NOMO-1 treated with DMSO at 0.1 percent for 48 hours (cell line): ENCODE measurements around the gene PIGL.
"Not testable (repeated sequence)": the region's sequence is repeated elsewhere in the genome, so short reads cannot be mapped to it uniquely, and the experiment has no call there.

ENCODE experiments used
- DNase-seq: peaks from one replicate; lab custom pipeline; 2025; ENCODE audit not compliant: unreplicated experiment; lab: John Stamatoyannopoulos, UW

The PIGL gene

DNA sequence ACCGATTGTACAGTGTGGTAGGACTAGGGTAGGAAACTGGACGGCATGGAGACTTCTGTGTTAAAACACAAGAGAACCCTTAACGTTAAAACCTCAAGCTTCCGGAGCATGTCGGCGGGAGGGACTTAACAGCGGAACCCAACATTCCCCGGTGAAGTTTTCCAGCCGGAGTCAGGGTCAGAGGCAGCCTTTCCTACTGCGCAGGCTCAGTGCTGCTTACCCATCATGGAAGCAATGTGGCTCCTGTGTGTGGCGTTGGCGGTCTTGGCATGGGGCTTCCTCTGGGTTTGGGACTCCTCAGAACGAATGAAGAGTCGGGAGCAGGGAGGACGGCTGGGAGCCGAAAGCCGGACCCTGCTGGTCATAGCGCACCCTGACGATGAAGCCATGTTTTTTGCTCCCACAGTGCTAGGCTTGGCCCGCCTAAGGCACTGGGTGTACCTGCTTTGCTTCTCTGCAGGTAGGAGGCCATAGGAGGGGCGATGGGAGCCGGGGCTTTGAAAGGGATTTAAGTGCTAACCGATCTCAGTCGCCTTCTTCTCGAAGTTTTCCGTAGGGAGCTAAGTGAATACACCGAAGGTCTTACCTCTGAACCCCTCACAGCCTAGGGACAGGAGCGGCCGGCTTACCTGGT lies at the start of gene PIGL:
Gene PIGL (plus strand): TSS at position 209 of the 634 bp plus-strand sequence. CDS start 17 bp downstream, at position 226.
- DNase-seq = peak; percentile 85

DNA sequence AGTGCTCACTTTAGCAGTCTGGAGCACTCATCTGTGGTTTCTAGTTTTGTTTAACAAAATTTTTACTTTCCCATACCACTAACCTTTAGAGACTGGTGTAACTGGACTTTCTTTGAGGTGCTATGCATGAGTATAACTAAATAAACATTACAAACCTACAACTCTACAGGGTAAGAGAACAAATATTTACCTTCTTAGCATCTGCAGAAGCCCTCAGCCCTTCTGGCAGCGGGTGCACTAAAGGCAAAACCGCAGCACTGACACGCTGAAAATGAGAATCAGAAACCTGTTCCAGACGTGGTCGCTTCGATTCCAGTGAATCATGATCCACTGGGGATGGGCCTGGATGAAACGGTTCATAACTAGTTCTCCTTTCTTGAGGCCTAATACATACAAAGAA lies 45.4 kb upstream of the PIGL start:
- no peak for DNase-seq

GRCh38 chr17:16178836-16179235 lies 38.2 kb upstream of the PIGL start:
- no peak for DNase-seq

GRCh38 chr17:16181581-16181980 lies 35.4 kb upstream of the PIGL start:
- no peak for DNase-seq

DNA sequence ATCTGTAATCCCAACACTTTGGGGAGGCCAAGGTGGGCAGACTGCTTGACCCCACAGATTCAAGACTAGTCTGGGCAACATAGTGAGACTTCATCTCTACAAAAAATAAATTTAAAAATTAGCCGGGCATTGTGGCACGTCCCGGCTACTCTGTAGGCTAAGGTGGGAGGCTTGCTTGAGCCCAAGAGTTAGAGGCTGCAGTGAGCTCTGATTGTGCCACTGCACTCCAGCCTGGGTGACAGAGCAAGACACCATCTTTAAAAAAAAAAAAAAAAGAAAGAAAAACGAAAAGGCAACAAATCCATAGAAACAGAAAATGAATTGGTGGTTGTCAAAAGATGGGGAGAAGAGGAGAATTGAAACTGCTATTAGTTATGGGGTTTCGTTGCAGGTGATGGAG lies 29.4 kb upstream of the PIGL start:
- no peak for DNase-seq

GRCh38 chr17:16189791-16190348 lies 27.1 kb upstream of the PIGL start:
- no peak for DNase-seq

GRCh38 chr17:16190703-16191360 lies 26.2 kb upstream of the PIGL start:
- DNase-seq = no peak

DNA sequence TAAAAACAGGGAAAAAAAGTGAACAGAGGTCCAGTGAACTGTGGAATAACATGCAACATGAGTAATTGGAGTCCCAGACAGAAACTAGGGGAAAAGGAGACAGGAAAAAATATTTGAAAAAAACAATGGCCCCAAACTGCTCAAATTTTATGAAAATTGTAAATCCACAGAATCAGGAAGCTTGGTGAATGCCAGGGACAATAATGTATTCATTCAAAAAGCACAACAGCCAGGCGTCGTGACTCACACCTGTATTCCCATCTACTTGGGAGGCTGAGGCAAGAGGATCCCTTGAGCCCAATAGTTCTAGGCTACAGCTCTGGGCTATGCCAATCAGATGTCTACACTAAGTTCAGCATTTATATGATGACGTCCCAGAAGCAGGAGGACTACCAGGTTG lies 25.4 kb upstream of the PIGL start:
- DNase-seq = no peak

DNA sequence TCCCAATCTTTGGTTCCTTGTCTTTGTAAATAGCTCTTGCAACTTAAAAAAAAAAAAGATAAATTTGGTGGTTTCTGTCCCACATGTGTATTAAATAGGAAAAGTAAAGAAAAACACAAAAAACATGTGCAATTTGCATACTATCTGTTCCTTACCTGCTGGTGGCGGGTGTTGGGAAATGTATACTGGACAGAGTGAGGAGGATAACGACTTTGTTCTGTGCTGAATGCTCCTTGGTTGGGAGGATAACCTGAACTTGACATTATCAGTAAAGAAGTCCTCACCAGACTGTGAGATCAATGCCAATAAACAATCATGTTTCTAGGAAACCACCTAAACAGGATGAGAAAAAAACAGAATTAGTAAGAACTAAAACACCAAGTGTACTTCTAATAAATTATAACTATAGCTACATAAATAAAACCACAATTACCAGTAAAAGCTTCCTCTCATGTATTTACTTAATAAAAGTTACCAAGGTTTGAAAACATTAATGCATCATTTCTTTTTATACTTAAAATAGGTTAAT lies 22.6 kb upstream of the PIGL start:
- DNase-seq = not testable (repeated sequence)

DNA sequence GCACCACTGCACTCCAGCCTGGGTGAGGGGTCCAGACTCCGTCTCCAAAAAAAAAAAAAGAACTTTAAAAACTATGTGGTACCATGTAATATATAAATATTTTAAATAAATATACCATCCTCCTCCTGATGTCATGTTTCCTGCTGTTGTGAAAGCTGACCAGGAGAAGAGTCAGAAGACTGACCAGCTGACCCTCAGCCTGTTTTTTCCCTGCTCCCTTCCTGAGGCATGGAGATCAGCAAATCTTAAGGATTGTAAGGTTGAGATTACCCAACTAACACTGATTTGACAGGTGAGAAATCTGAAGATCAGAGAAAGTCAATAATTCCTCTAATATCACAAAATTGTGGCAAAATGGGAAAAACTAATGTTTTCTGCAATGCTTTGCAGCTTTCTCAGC lies 19.7 kb upstream of the PIGL start:
- DNase-seq = no peak

DNA sequence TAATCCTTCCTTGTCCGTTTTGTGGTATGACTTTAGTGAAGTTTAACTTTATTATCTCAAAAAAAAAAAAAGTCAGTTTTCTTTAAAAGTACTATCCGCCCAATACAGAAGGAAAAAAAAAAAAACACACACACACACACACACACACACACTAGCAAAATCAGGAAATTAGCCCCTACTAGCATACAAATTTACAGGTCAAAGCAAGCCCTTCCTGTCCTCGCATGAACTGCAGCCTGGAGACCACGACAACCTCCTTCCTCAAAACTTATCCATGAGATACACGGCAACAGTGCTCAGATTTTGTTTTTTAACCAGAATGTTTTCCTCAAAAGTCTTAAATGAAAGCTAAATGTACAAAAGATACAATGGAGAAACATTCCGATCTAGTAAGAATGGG lies 17.9 kb upstream of the PIGL start:
- DNase-seq = peak; percentile 45

- DNase-seq = not testable (repeated sequence)
These were observed 15.3 kb upstream of the PIGL start for GRCh38 chr17:16201693-16202131.

- not testable (repeated sequence) for DNase-seq
These were observed 14.2 kb upstream of the PIGL start for GRCh38 chr17:16202554-16203500.

GRCh38 chr17:16204763-16205162 lies 12.2 kb upstream of the PIGL start:
- DNase-seq = not testable (repeated sequence)

DNA sequence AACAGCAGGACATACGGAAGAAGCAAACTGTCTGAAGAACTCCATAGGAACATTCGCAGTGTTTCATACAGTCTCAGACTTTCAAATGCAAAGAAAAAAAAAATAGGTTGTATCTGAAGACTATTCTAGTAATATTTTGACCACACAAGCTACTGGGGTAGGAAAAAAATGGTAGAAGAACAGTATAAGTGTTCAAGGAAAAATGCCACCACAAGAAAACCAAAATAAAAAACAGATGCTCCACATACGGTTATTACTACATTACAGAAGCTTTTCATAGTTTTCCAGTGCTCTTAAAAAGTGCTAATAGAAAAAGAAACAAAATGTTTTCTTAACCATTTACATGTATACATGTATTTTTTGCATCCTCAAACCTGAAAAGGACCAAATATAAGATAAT lies 5.4 kb upstream of the PIGL start:
- DNase-seq = no peak

DNA sequence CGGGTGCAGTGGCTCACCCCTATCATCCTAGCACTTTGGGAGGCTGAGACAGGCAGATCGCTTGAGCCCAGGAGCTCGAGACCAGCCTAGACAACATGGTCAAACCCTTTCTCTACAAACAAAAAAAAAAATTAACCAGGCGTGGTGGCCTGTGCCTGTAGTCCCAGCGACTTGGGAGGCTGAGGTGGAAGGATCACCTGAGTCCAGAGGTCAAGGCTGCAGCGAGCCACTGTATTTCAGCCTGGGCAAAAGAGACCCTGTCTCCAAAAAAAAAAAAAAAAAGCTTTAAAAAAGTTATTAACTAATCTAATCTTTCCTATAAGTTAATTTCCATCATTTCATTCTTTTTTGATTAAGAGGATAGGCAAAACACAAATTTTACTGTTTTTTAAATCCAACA lies 4.2 kb upstream of the PIGL start:
- DNase-seq = no peak

DNA sequence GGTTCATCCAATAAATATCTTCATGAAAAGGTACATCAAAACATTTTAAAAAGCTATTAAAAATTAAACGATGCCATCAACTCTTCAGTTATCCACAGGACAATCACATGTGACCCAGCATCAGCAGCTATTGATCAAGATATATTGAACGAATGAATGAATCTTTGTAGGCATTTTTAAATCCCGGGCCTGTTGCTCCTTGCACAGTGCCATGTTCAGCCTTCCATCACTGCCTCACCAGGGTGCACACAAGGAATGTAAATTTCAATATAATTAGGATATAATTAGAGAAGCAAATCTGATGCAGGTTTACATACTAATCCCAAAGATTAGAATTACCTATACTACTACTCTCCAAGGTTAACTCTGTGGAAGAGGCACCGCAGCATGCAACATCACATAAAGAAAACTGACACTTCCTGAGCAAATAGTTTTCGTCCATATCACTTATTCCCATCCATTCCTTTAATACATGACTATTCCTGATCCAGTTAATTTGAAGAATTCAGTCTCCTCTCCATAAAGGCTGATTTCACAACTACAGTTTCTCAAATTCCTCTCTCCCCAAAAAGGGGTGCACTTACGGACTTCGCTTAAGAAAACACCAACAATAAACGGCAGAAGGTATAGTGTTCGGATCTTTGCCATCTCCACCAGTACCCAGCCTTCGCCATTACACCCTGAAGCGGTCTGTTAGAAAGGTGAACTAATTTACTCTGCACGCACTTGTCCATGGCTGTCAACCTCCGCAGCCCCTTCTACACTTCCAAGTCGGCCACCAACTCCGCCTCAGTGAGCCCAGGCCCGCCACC lies 2.6 kb upstream of the PIGL start:
- DNase-seq = no peak

DNA sequence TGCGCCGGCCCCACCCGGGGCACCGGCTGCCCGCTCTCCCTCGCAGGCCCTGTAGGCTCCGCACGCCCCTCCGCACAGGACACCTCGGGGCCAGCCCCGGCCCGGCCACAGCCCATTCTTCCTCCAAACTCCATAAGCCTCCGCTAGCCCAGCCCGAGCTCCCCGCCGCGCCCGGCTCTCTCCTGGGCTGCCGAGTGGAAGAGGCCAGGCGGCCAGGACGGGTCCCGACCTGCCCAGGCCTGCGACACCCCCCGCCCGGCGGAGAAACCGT lies 2.1 kb upstream of the PIGL start:
- DNase-seq = peak; percentile 32

GRCh38 chr17:16215273-16215964 lies 1.6 kb upstream of the PIGL start, which contains the start of gene NCOR1:
TSS of gene NCOR1 (minus strand) at chr17:16215534. CDS start at chr17:16194569, 20,965 bp downstream.
- peak; percentile 91 for DNase-seq

DNA sequence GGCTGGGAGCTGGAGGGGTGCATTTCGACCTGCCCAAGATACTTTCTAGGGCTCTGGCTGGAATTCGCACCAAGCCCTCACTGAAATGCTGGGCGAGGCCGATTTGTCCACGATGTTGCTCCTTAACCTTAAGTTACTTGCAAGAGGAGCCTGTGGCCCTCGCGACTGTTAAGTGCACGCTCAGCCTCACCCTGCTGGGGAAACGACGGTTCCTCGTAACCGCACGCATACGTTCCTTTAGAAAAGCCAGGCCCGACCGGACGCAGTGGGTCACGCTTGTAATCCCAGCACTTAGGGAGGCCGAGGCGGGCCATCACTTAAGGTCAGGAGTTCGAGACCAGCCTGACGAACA lies 1.1 kb upstream of the PIGL start:
- DNase-seq = peak; percentile 72
